ENCODE results near the gene TSTD1. TPM values are rescaled to one million over a fixed set of nuclear protein-coding genes. Genes with fewer than 3 reads are reported as not detected.

Gene TSTD1
- total RNA-seq, 6 donors from 2014 or later: 56.2 to 170 (median 113) TPM

- Histone ChIP-seq H3K4me1 (peaks cover 0 to 19% (median 8%) of the 10 kb centered on the region in 4 donors), H3K36me3 (peaks cover 0 to 44% (median 17%) of the 10 kb centered on the region in 4 donors), H3K4me3 (no peak overlapping the region), H3K9me3 (no peaks in the 10 kb centered on the region), H3K27me3 (no peaks in the 10 kb centered on the region), H3K27ac (no peak overlapping the region)
- no peak for ATAC-seq (ENCODE audit: low FRiP score in 2 of 2)
- TF ChIP-seq EP300 (IDR thresholded peaks at IDR 0.05) (no peak), CTCF (IDR thresholded peaks at IDR 0.05) (no peak), POLR2A (IDR thresholded peaks at IDR 0.05) (no peak), POLR2AphosphoS5 (IDR thresholded peaks at IDR 0.05) (no peak)
- WGBS, 2 donors: 82 to 91% methylated on average over 4 to 10 of the region's 10 CpGs
- DNase-seq: no peak
Measured at GRCh38 chr1:161051219-161051618, 12.5 kb upstream of the TSTD1 start.

GRCh38 chr1:161048949-161049722, 10.4 kb upstream of the TSTD1 start:
- ATAC-seq (ENCODE audit: low FRiP score in 2 of 2): no peak
- peak overlapping the region in 2 of 4 donors; percentile 30 to 31 for H3K27ac ChIP-seq
- no peak for DNase-seq
- H3K36me3 ChIP-seq: peaks cover 0 to 32% (median 14%) of the 10 kb centered on the region in 4 donors
- WGBS, 2 donors: 93 to 100% methylated on average over 3 to 5 of the region's 5 CpGs
- TF ChIP-seq EP300 (IDR thresholded peaks at IDR 0.05) (no peak), POLR2AphosphoS5 (IDR thresholded peaks at IDR 0.05) (no peak), CTCF (IDR thresholded peaks at IDR 0.05) (no peak), POLR2A (IDR thresholded peaks at IDR 0.05) (no peak)
- peaks cover 4 to 24% (median 10%) of the 10 kb centered on the region in 4 donors for H3K4me1 ChIP-seq
- no peak overlapping the region for H3K4me3 ChIP-seq
- no peaks in the 10 kb centered on the region for H3K9me3 ChIP-seq
- no peaks in the 10 kb centered on the region for H3K27me3 ChIP-seq

GRCh38 chr1:161047436-161048420, 9.0 kb upstream of the TSTD1 start:
- WGBS, 2 donors: 95 to 99% methylated on average over 16 to 18 of the region's 18 CpGs
- H3K36me3 ChIP-seq: peaks cover 2 to 27% (median 13%) of the 10 kb centered on the region in 4 donors
- peak overlapping the region; percentile 19 to 99 (median 95) for H3K27ac ChIP-seq

More at GRCh38 chr1:161047436-161048420, 9.0 kb upstream of the TSTD1 start:
- ATAC-seq (ENCODE audit: low FRiP score in 2 of 2) (no peak), DNase-seq (no peak)
- Histone ChIP-seq H3K9me3 (no peaks in the 10 kb centered on the region), H3K27me3 (no peaks in the 10 kb centered on the region), H3K4me3 (no peak overlapping the region), H3K4me1 (peaks cover 10 to 31% (median 18%) of the 10 kb centered on the region in 4 donors)
- no peak for TF ChIP-seq EP300 (IDR thresholded peaks at IDR 0.05)
- no peak for TF ChIP-seq POLR2AphosphoS5 (IDR thresholded peaks at IDR 0.05)
- no peak for TF ChIP-seq POLR2A (IDR thresholded peaks at IDR 0.05)
- no peak for TF ChIP-seq CTCF (IDR thresholded peaks at IDR 0.05)
